Measurements from ENCODE around the gene LIPE. TPM values are rescaled to one million over a fixed set of nuclear protein-coding genes. Genes with fewer than 3 reads are reported as not detected.

Gene LIPE
- total RNA-seq (10 to 100 TPM in 2 of 4 donors, 1 to 10 TPM in 2; 5.3 to 27.7 (median 10.5) TPM), polyA plus RNA-seq (10 to 100 TPM in 1 of 3 donors, 1 to 10 TPM in 2; 6.4 to 14.2 (median 9.3) TPM)
- long read RNA-seq, donor 1 = 0 reads
- long read RNA-seq, donor 2, partial matches to known transcripts = 0 of 3 reads
- long read RNA-seq, donor 2, other reads (novel, unspliced or antisense) = 3 of 3 reads

GRCh38 chr19:42427313-42427712, at the start of gene LIPE:
Gene LIPE, minus strand, starts transcription at chr19:42427388. Its CDS starts 239 bp downstream, at chr19:42427149.
- H3K27ac ChIP-seq = no peak within 1 kb of the TSS
- no peaks in the 10 kb centered on the region for H3K9me3 ChIP-seq
- 39 to 51% (median 40%) methylated on average over 4 of the region's 4 CpGs for WGBS, 3 donors
- H3K4me3 ChIP-seq = no peak within 1 kb of the TSS
- no peak for TF ChIP-seq CTCF (IDR thresholded peaks at IDR 0.05)
- H3K27me3 ChIP-seq (ENCODE audit: insufficient read depth in 3 of 3, low read length in 2 of 3) = peaks cover 0 to 41% (median 8%) of the 10 kb centered on the region in 3 donors
- intact Hi-C loops (cut with DNase I) = no loop called here
- ATAC-seq = no peak
- no peak for DNase-seq
- no peaks in the 10 kb centered on the region for H3K36me3 ChIP-seq (ENCODE audit: insufficient read depth in 1 of 2, low read depth in 1 of 2)
- peaks cover 6% of the 10 kb centered on the region for H3K4me1 ChIP-seq

- ATAC-seq (no peak), DNase-seq (no peak)
- no peaks in the 10 kb centered on the region for H3K9me3 ChIP-seq
- WGBS, 3 donors = 63 to 72% (median 67%) methylated on average over 3 to 4 of the region's 4 CpGs
- no peak overlapping the region for H3K27ac ChIP-seq
- H3K27me3 ChIP-seq (ENCODE audit: insufficient read depth in 3 of 3, low read length in 2 of 3) = peaks cover 0 to 6% (median 2%) of the 10 kb centered on the region in 3 donors
- no peak for TF ChIP-seq CTCF (IDR thresholded peaks at IDR 0.05)
- intact Hi-C loops (cut with DNase I) = no loop called here
- H3K4me1 ChIP-seq = no peaks in the 10 kb centered on the region
- H3K36me3 ChIP-seq (ENCODE audit: insufficient read depth in 1 of 2, low read depth in 1 of 2) = no peaks in the 10 kb centered on the region
- H3K4me3 ChIP-seq = no peak overlapping the region
These were observed 48.2 kb upstream of the LIPE start for GRCh38 chr19:42475366-42475765.

GRCh38 chr19:42474743-42475142, 47.6 kb upstream of the LIPE start:
- intact Hi-C loops (cut with DNase I) = no loop called here
- Histone ChIP-seq H3K4me1 (no peaks in the 10 kb centered on the region), H3K4me3 (no peak overlapping the region), H3K27ac (no peak overlapping the region), H3K27me3 (ENCODE audit: insufficient read depth in 3 of 3, low read length in 2 of 3) (peaks cover 0 to 6% (median 2%) of the 10 kb centered on the region in 3 donors), H3K9me3 (no peaks in the 10 kb centered on the region), H3K36me3 (ENCODE audit: insufficient read depth in 1 of 2, low read depth in 1 of 2) (no peaks in the 10 kb centered on the region)
- no peak for TF ChIP-seq CTCF (IDR thresholded peaks at IDR 0.05)
- ATAC-seq (no peak), DNase-seq (no peak)
- WGBS, 3 donors = 61 to 64% (median 61%) methylated on average over 4 of the region's 4 CpGs

- DNase-seq = no peak
- Histone ChIP-seq H3K4me3 (no peak overlapping the region), H3K9me3 (no peaks in the 10 kb centered on the region), H3K27ac (no peak overlapping the region), H3K36me3 (ENCODE audit: insufficient read depth in 1 of 2, low read depth in 1 of 2) (no peaks in the 10 kb centered on the region), H3K4me1 (no peaks in the 10 kb centered on the region), H3K27me3 (ENCODE audit: insufficient read depth in 3 of 3, low read length in 2 of 3) (peaks cover 0 to 10% (median 2%) of the 10 kb centered on the region in 3 donors)
- 34 to 44% (median 43%) methylated on average over 6 of the region's 6 CpGs for WGBS, 3 donors
- intact Hi-C loops (cut with DNase I) = no loop called here
- no peak for TF ChIP-seq CTCF (IDR thresholded peaks at IDR 0.05)
- ATAC-seq = no peak
These were observed 46.5 kb upstream of the LIPE start for GRCh38 chr19:42473686-42474085.

All from psoas muscle (tissue), 8 donors.